ENCODE results near the gene CDH13. TPM values are rescaled to one million over a fixed set of nuclear protein-coding genes. Genes with fewer than 3 reads are reported as not detected.

Gene CDH13
- total RNA-seq, 4 donors from 2014 or later = 5.8 to 36.7 (median 20.4) TPM

- Histone ChIP-seq H3K4me3 (no peak overlapping the region), H3K27ac (no peak overlapping the region), H3K27me3 (no peaks in the 10 kb centered on the region), H3K4me1 (no peaks in the 10 kb centered on the region), H3K9me3 (no peaks in the 10 kb centered on the region), H3K36me3 (no peaks in the 10 kb centered on the region)
- in situ Hi-C loops (cut with MboI; ENCODE audit: low sequenced_read_pairs in 4 of 4) = no loop called here
- no peak for TF ChIP-seq CTCF (IDR thresholded peaks at IDR 0.05 in 4 of 5, conservative IDR thresholded peaks at IDR 0.05 in 1 of 5)
- TF ChIP-seq POLR2A (IDR thresholded peaks at IDR 0.05) = no peak
- DNase-seq (no peak), ATAC-seq (no peak)
- intact Hi-C loops (cut with DNase I; ENCODE audit: low total_unique reads) = no loop called here
These were observed 606.4 kb downstream of the CDH13 start for GRCh38 chr16:83233153-83233552.

GRCh38 chr16:83238949-83239691 is 612.4 kb downstream of the CDH13 start:
- no peaks in the 10 kb centered on the region for H3K4me1 ChIP-seq
- no peak overlapping the region for H3K27ac ChIP-seq
- ATAC-seq = no peak
- no peaks in the 10 kb centered on the region for H3K27me3 ChIP-seq
- no peak for TF ChIP-seq CTCF (IDR thresholded peaks at IDR 0.05 in 4 of 5, conservative IDR thresholded peaks at IDR 0.05 in 1 of 5)
- no peak for TF ChIP-seq POLR2A (IDR thresholded peaks at IDR 0.05)
- intact Hi-C loops (cut with DNase I; ENCODE audit: low total_unique reads) (no loop called here), in situ Hi-C loops (cut with MboI; ENCODE audit: low sequenced_read_pairs in 4 of 4) (no loop called here)
- DNase-seq = no peak
- H3K4me3 ChIP-seq = no peak overlapping the region
- H3K9me3 ChIP-seq = no peaks in the 10 kb centered on the region
- H3K36me3 ChIP-seq = no peaks in the 10 kb centered on the region

- ATAC-seq = no peak
- DNase-seq = no peak
- H3K9me3 ChIP-seq = no peaks in the 10 kb centered on the region
- H3K27me3 ChIP-seq = no peaks in the 10 kb centered on the region
- in situ Hi-C loops (cut with MboI; ENCODE audit: low sequenced_read_pairs in 4 of 4) = no loop called here
- intact Hi-C loops (cut with DNase I; ENCODE audit: low total_unique reads) = no loop called here
- TF ChIP-seq POLR2A (IDR thresholded peaks at IDR 0.05) (no peak), CTCF (IDR thresholded peaks at IDR 0.05 in 4 of 5, conservative IDR thresholded peaks at IDR 0.05 in 1 of 5) (no peak)
- H3K27ac ChIP-seq = no peak overlapping the region
- peaks cover 14 to 17% of the 10 kb centered on the region in 2 donors for H3K4me1 ChIP-seq
- H3K4me3 ChIP-seq = no peak overlapping the region
- no peaks in the 10 kb centered on the region for H3K36me3 ChIP-seq
These were observed 617.3 kb downstream of the CDH13 start for GRCh38 chr16:83244057-83244456.

GRCh38 chr16:83245061-83245460 is 618.3 kb downstream of the CDH13 start:
- ATAC-seq (no peak), DNase-seq (no peak)
- in situ Hi-C loops (cut with MboI; ENCODE audit: low sequenced_read_pairs in 4 of 4) (no loop called here), intact Hi-C loops (cut with DNase I; ENCODE audit: low total_unique reads) (no loop called here)
- Histone ChIP-seq H3K4me1 (peaks cover 15 to 24% of the 10 kb centered on the region in 2 donors), H3K36me3 (no peaks in the 10 kb centered on the region), H3K4me3 (no peak overlapping the region), H3K9me3 (no peaks in the 10 kb centered on the region), H3K27me3 (no peaks in the 10 kb centered on the region), H3K27ac (no peak overlapping the region)
- TF ChIP-seq POLR2A (IDR thresholded peaks at IDR 0.05) = no peak
- no peak for TF ChIP-seq CTCF (IDR thresholded peaks at IDR 0.05 in 4 of 5, conservative IDR thresholded peaks at IDR 0.05 in 1 of 5)
